Cardiac muscle cell (in vitro differentiated cells and primary cell): Measurements from ENCODE around the gene ADAMTSL1. TPM values are rescaled to one million over a fixed set of nuclear protein-coding genes. Genes with fewer than 3 reads are reported as not detected.

ENCODE experiments used
- DNase-seq, 2 donors: peaks; one replicate each; pipeline versions ENCODE4 v3.0.0 to v3.0.0-alpha.2; 2010 to 2017; ENCODE audit warnings: low read depth in 1 of 2, low spot score in 1 of 2
- H3K27ac ChIP-seq: fragments of 200-600 bp; sonication (generic); 2 replicates; pipeline ENCODE4 v1.5.1; 2016
- H3K27me3 ChIP-seq: fragments of 200-600 bp; sonication (generic); 2 replicates; pipeline ENCODE4 v1.6.0; 2016; ENCODE audit warnings: control low read depth
- H3K36me3 ChIP-seq: fragments of 200-600 bp; sonication (generic); 2 replicates; pipeline ENCODE4 v1.5.1; 2016; ENCODE audit warnings: control low read depth
- H3K4me1 ChIP-seq: fragments of 200-600 bp; sonication (generic); 2 replicates; pipeline ENCODE4 v1.8.1; 2017; ENCODE audit warnings: low read depth, mild to moderate bottlenecking, mixed run types
- H3K4me3 ChIP-seq: fragments of 200-600 bp; sonication (generic); 2 replicates; pipeline ENCODE4 v1.5.1; 2016; ENCODE audit warnings: mild to moderate bottlenecking
- H3K9me3 ChIP-seq: fragments of 200-600 bp; sonication (generic); 2 replicates; pipeline ENCODE4 v1.5.1; 2017; ENCODE audit warnings: low read depth, mild to moderate bottlenecking, control low read depth
- CTCF ChIP-seq: IDR thresholded peaks from 2 replicates; pipeline ENCODE4 v1.5.1; 2012; ENCODE audit warnings: low read depth, mild to moderate bottlenecking, low read length
- polyA plus RNA-seq: library from polyadenylated mRNA; unstranded; fragments of >200 nt; fragmentation: Nextera tagmentation; extraction: Ambion mirVana; gene quantifications from 2 replicates; pipeline ENCODE4 v1.2.1, GENCODE V29; 2016
- total RNA-seq: library from RNA; depleted of rRNA; stranded (reverse); fragments of >200 nt; gene quantifications from 2 replicates; pipeline ENCODE4 v1.2.3, GENCODE V29; 2016

The ADAMTSL1 gene
- total and polyA plus RNA-seq, 2 experiments from 2014 or later = 12.6 to 63.0 TPM

GRCh38 chr9:18614116-18614515 lies 140.2 kb downstream of the ADAMTSL1 start:
- peaks cover 9% of the 10 kb centered on the region for H3K4me1 ChIP-seq
- no peak overlapping the region for H3K4me3 ChIP-seq
- no peaks in the 10 kb centered on the region for H3K36me3 ChIP-seq
- H3K27me3 ChIP-seq = no peaks in the 10 kb centered on the region
- H3K9me3 ChIP-seq = no peaks in the 10 kb centered on the region
- H3K27ac ChIP-seq = no peak overlapping the region
- DNase-seq = no peak
- TF ChIP-seq CTCF = no peak

DNA sequence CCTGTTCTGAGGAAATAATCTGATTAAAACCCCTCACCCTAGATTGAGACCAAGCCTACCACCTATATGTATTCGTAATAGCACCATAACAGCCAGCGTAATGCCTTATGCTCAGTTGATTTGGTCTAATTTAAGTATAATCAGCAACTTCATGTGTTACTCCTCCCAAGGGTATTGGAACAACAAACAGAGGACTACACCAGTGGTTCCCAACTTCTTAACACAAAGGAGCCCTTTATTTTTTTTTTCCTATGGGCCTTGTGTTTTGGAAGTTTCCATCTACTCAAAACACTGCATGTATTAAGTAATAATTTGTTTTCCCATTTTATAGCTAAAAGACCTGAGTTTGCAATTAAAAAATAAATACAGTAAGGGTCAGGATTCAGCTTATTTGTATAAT lies 140.7 kb downstream of the ADAMTSL1 start:
- no peaks in the 10 kb centered on the region for H3K9me3 ChIP-seq
- no peaks in the 10 kb centered on the region for H3K27me3 ChIP-seq
- H3K27ac ChIP-seq = no peak overlapping the region
- no peaks in the 10 kb centered on the region for H3K36me3 ChIP-seq
- H3K4me3 ChIP-seq = no peak overlapping the region
- peaks cover 9% of the 10 kb centered on the region for H3K4me1 ChIP-seq
- no peak for TF ChIP-seq CTCF
- no peak for DNase-seq

GRCh38 chr9:18616976-18617375 lies 143.0 kb downstream of the ADAMTSL1 start:
- Histone ChIP-seq H3K9me3 (no peaks in the 10 kb centered on the region), H3K27me3 (no peaks in the 10 kb centered on the region), H3K4me1 (no peaks in the 10 kb centered on the region), H3K27ac (no peak overlapping the region), H3K36me3 (no peaks in the 10 kb centered on the region), H3K4me3 (no peak overlapping the region)
- no peak for DNase-seq
- TF ChIP-seq CTCF = no peak

GRCh38 chr9:18617759-18618158 lies 143.8 kb downstream of the ADAMTSL1 start:
- no peaks in the 10 kb centered on the region for H3K36me3 ChIP-seq
- DNase-seq = peak in 1 of 2 donors; percentile 16
- no peaks in the 10 kb centered on the region for H3K4me1 ChIP-seq
- no peak for TF ChIP-seq CTCF
- H3K27ac ChIP-seq = no peak overlapping the region
- no peak overlapping the region for H3K4me3 ChIP-seq
- no peaks in the 10 kb centered on the region for H3K27me3 ChIP-seq
- H3K9me3 ChIP-seq = no peaks in the 10 kb centered on the region

DNA sequence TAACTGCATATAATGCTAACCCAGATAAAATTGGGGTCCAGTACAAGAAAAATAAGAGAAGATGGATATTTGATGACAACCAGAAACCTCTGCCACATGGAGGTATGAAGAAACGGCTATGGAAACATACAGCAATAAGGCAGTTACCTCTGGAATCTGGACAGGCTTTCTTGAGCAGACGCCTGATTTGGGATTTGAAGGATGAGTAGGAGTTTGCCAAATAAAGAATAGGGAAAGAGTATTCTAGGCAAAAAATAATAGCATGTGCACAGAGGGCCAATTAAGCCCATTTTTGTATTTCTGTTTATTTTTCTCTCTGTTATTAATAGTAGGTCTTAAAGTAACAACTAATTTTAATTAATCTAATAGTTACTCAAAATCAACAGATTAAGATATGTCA lies 144.9 kb downstream of the ADAMTSL1 start:
- Histone ChIP-seq H3K36me3 (no peaks in the 10 kb centered on the region), H3K27ac (no peak overlapping the region), H3K4me1 (peaks cover 4% of the 10 kb centered on the region), H3K27me3 (no peaks in the 10 kb centered on the region), H3K4me3 (no peak overlapping the region), H3K9me3 (no peaks in the 10 kb centered on the region)
- no peak for TF ChIP-seq CTCF
- DNase-seq = no peak

DNA sequence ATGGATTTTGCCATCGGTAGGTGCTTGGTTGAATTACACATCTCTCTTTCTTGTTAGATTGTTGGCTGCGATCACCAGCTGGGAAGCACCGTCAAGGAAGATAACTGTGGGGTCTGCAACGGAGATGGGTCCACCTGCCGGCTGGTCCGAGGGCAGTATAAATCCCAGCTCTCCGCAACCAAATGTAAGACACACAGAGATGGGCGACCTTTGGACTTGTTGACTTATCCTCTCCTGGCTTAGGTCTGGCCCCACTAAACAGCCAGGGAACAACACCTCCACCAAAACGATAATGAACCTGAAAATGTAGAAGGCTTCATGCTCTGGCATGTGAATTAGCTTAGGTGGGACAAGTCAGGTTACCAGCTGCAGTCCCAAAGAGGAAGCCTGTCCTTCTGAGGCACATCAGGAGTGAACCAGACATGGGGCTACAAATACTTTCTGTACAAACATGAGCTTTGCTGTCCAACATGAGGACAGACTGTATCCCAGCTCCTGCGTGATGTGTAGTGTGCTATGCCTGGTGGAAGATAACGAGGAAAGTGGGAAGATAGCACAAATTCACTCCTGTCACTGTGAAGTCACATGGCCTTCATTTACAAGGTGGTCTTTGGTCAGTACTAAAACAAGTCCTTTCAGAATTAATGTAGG lies 148.4 kb downstream of the ADAMTSL1 start:
- Histone ChIP-seq H3K4me3 (no peak overlapping the region), H3K4me1 (peaks cover 7% of the 10 kb centered on the region), H3K36me3 (no peaks in the 10 kb centered on the region), H3K27me3 (no peaks in the 10 kb centered on the region), H3K9me3 (no peaks in the 10 kb centered on the region), H3K27ac (no peak overlapping the region)
- no peak for DNase-seq
- TF ChIP-seq CTCF = no peak
